Measurements from ENCODE around the gene GLIPR1L2. TPM values are rescaled to one million over a fixed set of nuclear protein-coding genes. Genes with fewer than 3 reads are reported as not detected.

GLIPR1L2 gene
- total RNA-seq, 1 donor from 2014 or later, result 0.25 TPM

- peaks cover under 1% of the 10 kb centered on the region for H3K36me3 Mint-ChIP-seq (ENCODE audit: low read depth, unreplicated experiment)
- no peaks in the 10 kb centered on the region for H3K27me3 ChIP-seq (ENCODE audit: insufficient read depth, low read length)
- no peak overlapping the region for H3K9ac ChIP-seq (ENCODE audit: low read length)
- peaks cover 12% of the 10 kb centered on the region for H3K4me1 ChIP-seq (ENCODE audit: insufficient read depth, low read length)
- peaks cover 5% of the 10 kb centered on the region for H3K36me3 ChIP-seq (ENCODE audit: insufficient read depth, low read length)
- no peak overlapping the region for H3K4me3 Mint-ChIP-seq (ENCODE audit: unreplicated experiment)
- H3K79me2 ChIP-seq (ENCODE audit: insufficient read depth, low read length), result peaks cover 25% of the 10 kb centered on the region
- no peak overlapping the region for H3K4me3 ChIP-seq (ENCODE audit: insufficient read depth, low read depth, low read length)
- H3K4me1 Mint-ChIP-seq (ENCODE audit: low read depth, unreplicated experiment), result peaks cover 21% of the 10 kb centered on the region
- H3K4me2 ChIP-seq (ENCODE audit: low read length), result peak overlapping the region; percentile 7
- no peak overlapping the region for H3K27ac ChIP-seq (ENCODE audit: low read depth, low read length)
- peaks cover 13% of the 10 kb centered on the region for H4K20me1 ChIP-seq (ENCODE audit: insufficient read depth, low read length)
- no peaks in the 10 kb centered on the region for H3K9me3 Mint-ChIP-seq (ENCODE audit: unreplicated experiment)
- no peak for TF ChIP-seq EZH2 (IDR thresholded peaks at IDR 0.05; ENCODE audit: insufficient read depth, low read length)
- no peak overlapping the region for H3K27ac Mint-ChIP-seq (ENCODE audit: unreplicated experiment)
- no peaks in the 10 kb centered on the region for H3K9me3 ChIP-seq (ENCODE audit: insufficient read depth, low read depth, low read length)
- no peak overlapping the region for H2AFZ ChIP-seq (ENCODE audit: low read depth, low read length)
- H3K27me3 Mint-ChIP-seq (ENCODE audit: low read depth, unreplicated experiment), result no peaks in the 10 kb centered on the region
- DNase-seq (ENCODE audit: low read depth) (peak; percentile 51), FAIRE-seq (peak; percentile 45)
Observed at GRCh38 chr12:75478116-75478794, 87.4 kb downstream of the GLIPR1L2 start.

GRCh38 chr12:75479963-75480461 is 89.1 kb downstream of the GLIPR1L2 start:
- peak overlapping the region; percentile 94 for H3K4me2 ChIP-seq (ENCODE audit: low read length)
- peaks cover 28% of the 10 kb centered on the region for H4K20me1 ChIP-seq (ENCODE audit: insufficient read depth, low read length)
- TF ChIP-seq, protein P1, sequence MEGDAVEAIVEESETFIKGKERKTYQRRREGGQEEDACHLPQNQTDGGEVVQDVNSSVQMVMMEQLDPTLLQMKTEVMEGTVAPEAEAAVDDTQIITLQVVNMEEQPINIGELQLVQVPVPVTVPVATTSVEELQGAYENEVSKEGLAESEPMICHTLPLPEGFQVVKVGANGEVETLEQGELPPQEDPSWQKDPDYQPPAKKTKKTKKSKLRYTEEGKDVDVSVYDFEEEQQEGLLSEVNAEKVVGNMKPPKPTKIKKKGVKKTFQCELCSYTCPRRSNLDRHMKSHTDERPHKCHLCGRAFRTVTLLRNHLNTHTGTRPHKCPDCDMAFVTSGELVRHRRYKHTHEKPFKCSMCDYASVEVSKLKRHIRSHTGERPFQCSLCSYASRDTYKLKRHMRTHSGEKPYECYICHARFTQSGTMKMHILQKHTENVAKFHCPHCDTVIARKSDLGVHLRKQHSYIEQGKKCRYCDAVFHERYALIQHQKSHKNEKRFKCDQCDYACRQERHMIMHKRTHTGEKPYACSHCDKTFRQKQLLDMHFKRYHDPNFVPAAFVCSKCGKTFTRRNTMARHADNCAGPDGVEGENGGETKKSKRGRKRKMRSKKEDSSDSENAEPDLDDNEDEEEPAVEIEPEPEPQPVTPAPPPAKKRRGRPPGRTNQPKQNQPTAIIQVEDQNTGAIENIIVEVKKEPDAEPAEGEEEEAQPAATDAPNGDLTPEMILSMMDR (IDR thresholded peaks at IDR 0.05; ENCODE audit: insufficient read depth, low read depth, low read length), result no peak
- no peak for TF ChIP-seq EZH2 (IDR thresholded peaks at IDR 0.05; ENCODE audit: insufficient read depth, low read length)
- peaks cover 8% of the 10 kb centered on the region for H3K36me3 ChIP-seq (ENCODE audit: insufficient read depth, low read length)
- no peaks in the 10 kb centered on the region for H3K9me3 ChIP-seq (ENCODE audit: insufficient read depth, low read depth, low read length)
- DNase-seq (ENCODE audit: low read depth) (peak; percentile 92), FAIRE-seq (peak; percentile 71)
- H3K4me3 ChIP-seq (ENCODE audit: insufficient read depth, low read depth, low read length), result peak overlapping the region; percentile 53
- Mint-ChIP-seq H3K9me3 (ENCODE audit: unreplicated experiment) (no peaks in the 10 kb centered on the region), H3K4me3 (ENCODE audit: unreplicated experiment) (peak overlapping the region; percentile 91), H3K36me3 (ENCODE audit: low read depth, unreplicated experiment) (peaks cover 6% of the 10 kb centered on the region), H3K27ac (ENCODE audit: unreplicated experiment) (peak overlapping the region; percentile 93), H3K4me1 (ENCODE audit: low read depth, unreplicated experiment) (peaks cover 28% of the 10 kb centered on the region), H3K27me3 (ENCODE audit: low read depth, unreplicated experiment) (no peaks in the 10 kb centered on the region)
- H3K9ac ChIP-seq (ENCODE audit: low read length), result peak overlapping the region; percentile 90
- peak overlapping the region; percentile 7 for H2AFZ ChIP-seq (ENCODE audit: low read depth, low read length)
- peaks cover 26% of the 10 kb centered on the region for H3K4me1 ChIP-seq (ENCODE audit: insufficient read depth, low read length)
- H3K27ac ChIP-seq (ENCODE audit: low read depth, low read length), result peak overlapping the region; percentile 89
- H3K79me2 ChIP-seq (ENCODE audit: insufficient read depth, low read length), result peaks cover 43% of the 10 kb centered on the region
- no peaks in the 10 kb centered on the region for H3K27me3 ChIP-seq (ENCODE audit: insufficient read depth, low read length)

DNA sequence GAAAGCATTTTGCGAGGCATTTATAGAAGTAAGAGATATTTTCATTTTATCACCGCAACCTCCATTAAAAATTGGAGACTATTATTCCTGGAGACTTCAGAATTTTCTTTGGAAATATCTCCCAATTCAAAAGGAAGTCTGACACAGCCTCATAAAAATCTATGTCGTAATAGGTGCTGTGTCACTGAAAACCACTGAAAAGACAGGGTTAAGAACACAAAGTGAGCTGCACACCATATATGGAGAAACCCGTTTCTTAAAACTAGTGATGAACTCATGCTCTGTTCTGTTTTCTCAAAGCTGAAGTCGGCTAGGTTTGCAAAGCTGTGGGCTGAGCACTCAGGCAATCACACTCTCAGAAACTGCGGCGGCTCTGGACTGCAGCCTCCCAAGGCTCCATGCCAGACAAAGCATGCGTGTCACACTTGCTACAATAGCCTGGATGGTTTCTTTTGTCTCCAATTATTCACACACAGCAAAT is 89.6 kb downstream of the GLIPR1L2 start, which contains the start of gene GLIPR1:
Gene GLIPR1 (plus strand): TSS at position 287 of the 481 bp plus-strand sequence. CDS start 126 bp downstream, at position 413.
- H3K27me3 ChIP-seq (ENCODE audit: insufficient read depth, low read length), result no peaks in the 10 kb centered on the region
- Mint-ChIP-seq H3K4me1 (ENCODE audit: low read depth, unreplicated experiment) (peaks cover 30% of the 10 kb centered on the region), H3K4me3 (ENCODE audit: unreplicated experiment) (peak within 1 kb of the TSS; percentile 91), H3K27ac (ENCODE audit: unreplicated experiment) (peak within 1 kb of the TSS; percentile 93), H3K36me3 (ENCODE audit: low read depth, unreplicated experiment) (peaks cover 8% of the 10 kb centered on the region), H3K9me3 (ENCODE audit: unreplicated experiment) (no peaks in the 10 kb centered on the region), H3K27me3 (ENCODE audit: low read depth, unreplicated experiment) (no peaks in the 10 kb centered on the region)
- no peak for TF ChIP-seq EZH2 (IDR thresholded peaks at IDR 0.05; ENCODE audit: insufficient read depth, low read length)
- TF ChIP-seq, protein P1 (IDR thresholded peaks at IDR 0.05; ENCODE audit: insufficient read depth, low read depth, low read length), result no peak
- H3K4me2 ChIP-seq (ENCODE audit: low read length), result peak within 1 kb of the TSS; percentile 94
- peaks cover 27% of the 10 kb centered on the region for H3K4me1 ChIP-seq (ENCODE audit: insufficient read depth, low read length)
- peak within 1 kb of the TSS; percentile 89 for H3K27ac ChIP-seq (ENCODE audit: low read depth, low read length)
- H3K9ac ChIP-seq (ENCODE audit: low read length), result peak within 1 kb of the TSS; percentile 90
- peaks cover 46% of the 10 kb centered on the region for H3K79me2 ChIP-seq (ENCODE audit: insufficient read depth, low read length)
- FAIRE-seq (peak; percentile 93), DNase-seq (ENCODE audit: low read depth) (peak; percentile 99)
- no peaks in the 10 kb centered on the region for H3K9me3 ChIP-seq (ENCODE audit: insufficient read depth, low read depth, low read length)
- peak within 1 kb of the TSS; percentile 95 for H3K4me3 ChIP-seq (ENCODE audit: insufficient read depth, low read depth, low read length)
- H4K20me1 ChIP-seq (ENCODE audit: insufficient read depth, low read length), result peaks cover 30% of the 10 kb centered on the region
- peak within 1 kb of the TSS; percentile 7 for H2AFZ ChIP-seq (ENCODE audit: low read depth, low read length)
- peaks cover 10% of the 10 kb centered on the region for H3K36me3 ChIP-seq (ENCODE audit: insufficient read depth, low read length)

Measured in astrocyte (in vitro differentiated cells and primary cell).